GM12875 (cell line): ENCODE measurements around the gene DYNLL1.

Source experiments
- H3K4me3 ChIP-seq: one replicate; pipeline ENCODE4 v1.5.1; 2011; ENCODE audit warnings: low read depth, low read length, control low read depth
- CTCF ChIP-seq: IDR thresholded peaks from 2 replicates; pipeline ENCODE4 v1.5.1; 2011; ENCODE audit warnings: low read depth, mild to moderate bottlenecking, control low read depth, inconsistent platforms, low read length, moderate library complexity, borderline replicate concordance; ENCODE audit not compliant: insufficient read depth

Gene DYNLL1

GRCh38 chr12:120542166-120542565 is 46.3 kb downstream of the DYNLL1 start:
- H3K4me3 ChIP-seq: no peak overlapping the region
- no peak for TF ChIP-seq CTCF

GRCh38 chr12:120544691-120545090 is 48.8 kb downstream of the DYNLL1 start:
- TF ChIP-seq CTCF: no peak
- no peak overlapping the region for H3K4me3 ChIP-seq

- H3K4me3 ChIP-seq: no peak overlapping the region
- TF ChIP-seq CTCF: no peak
Observed at GRCh38 chr12:120546050-120546386, 50.1 kb downstream of the DYNLL1 start.
